ENCODE measurements around the gene AMMECR1L. TPM values are rescaled to one million over a fixed set of nuclear protein-coding genes. Genes with fewer than 3 reads are reported as not detected.

The AMMECR1L gene
- total and polyA plus RNA-seq, 2 of the 13 experiments (the other 11 are each of a cell fraction or from before 2014, with no cell fraction given): 9.1 to 14.2 TPM

- TF ChIP-seq NFAT5 (CRISPR knock-in tag; IDR thresholded peaks at IDR 0.05) (no peak), TSC22D2 (CRISPR knock-in tag; IDR thresholded peaks at IDR 0.05; ENCODE audit: borderline replicate concordance) (no peak), TIGD3 (CRISPR knock-in tag; IDR thresholded peaks at IDR 0.05; ENCODE audit: borderline replicate concordance) (no peak), NFKB2 (CRISPR knock-in tag; IDR thresholded peaks at IDR 0.05; ENCODE audit: borderline replicate concordance) (no peak), CSRNP1 (CRISPR knock-in tag; IDR thresholded peaks at IDR 0.05) (no peak), PLSCR1 (CRISPR knock-in tag; IDR thresholded peaks at IDR 0.05; ENCODE audit: borderline replicate concordance) (no peak), GPN1 (CRISPR knock-in tag; IDR thresholded peaks at IDR 0.05; ENCODE audit: borderline replicate concordance) (no peak), CBX5 (CRISPR knock-in tag; IDR thresholded peaks at IDR 0.05; ENCODE audit: borderline replicate concordance) (no peak), ETV6 (CRISPR knock-in tag; conservative IDR thresholded peaks at IDR 0.05) (no peak), XRCC5 (optimal IDR thresholded peaks at IDR 0.05; ENCODE audit: low read length) (no peak), KMT2A (CRISPR knock-in tag; IDR thresholded peaks at IDR 0.05) (no peak)
Observed at GRCh38 chr2:127917916-127918315, 32.2 kb upstream of the AMMECR1L start (continued).

All from HepG2 (cell line).